ENCODE results near the gene SSH2. TPM values are rescaled to one million over a fixed set of nuclear protein-coding genes. Genes with fewer than 3 reads are reported as not detected.
A peak's percentile ranks its signal among the peaks of the same experiment; 100 is the strongest.

Gene SSH2
- polyA plus RNA-seq, 1 of the 3 experiments (the other 2 are of a cell fraction) = 8.8 TPM

- peak overlapping the region in 1 of 2 experiments; percentile 15; a peak in 2 of 4 replicates for H3K27ac ChIP-seq (ENCODE audit: low read depth in 2 of 2, low read length in 1 of 2)
- ChIA-PET POLR2A (no interaction called here), CTCF (interaction anchor here (0.8 to 1.6 kb wide), 3 partner anchors 12 to 75 kb away, joined by 3 to 4 read pairs (median 3); no protein-coding TSS in a partner anchor)
- no peaks in the 10 kb centered on the region for H3K9me3 ChIP-seq
- H3K4me3 ChIP-seq (ENCODE audit: low read depth in 2 of 2, low read length in 1 of 2) = no peak overlapping the region
- WGBS (ENCODE audit: low lambda C conversion rate) = 88% methylated on average over 1 of the region's 1 CpG
- no peak for DNase-seq
- no peak overlapping the region for H2AFZ ChIP-seq (ENCODE audit: low read depth)
- no peaks in the 10 kb centered on the region for H3K9me2 ChIP-seq
- no peaks in the 10 kb centered on the region for H3K36me3 ChIP-seq (replicated peaks in 1 of 2; ENCODE audit: control insufficient read depth in 1 of 2, insufficient read depth in 2 of 2, low read length in 1 of 2)
- H4K20me1 ChIP-seq (ENCODE audit: insufficient read depth) = no peaks in the 10 kb centered on the region
- H3F3A ChIP-seq (replicated peaks; ENCODE audit: insufficient read depth) = peaks cover 19% of the 10 kb centered on the region
- H3K4me1 ChIP-seq (ENCODE audit: control insufficient read depth in 1 of 2, insufficient read depth in 2 of 2, low read depth in 1 of 2, low read length in 1 of 2) = peaks cover 0 to 24% of the 10 kb centered on the region in 2 experiments; a peak in 2 of 4 replicates
- H3K79me2 ChIP-seq (ENCODE audit: insufficient read depth) = peaks cover 41% of the 10 kb centered on the region; the same call in 1 of the 2 replicates
- no peak for TF ChIP-seq FOSL2 (IDR thresholded peaks at IDR 0.05; ENCODE audit: borderline replicate concordance, low read depth)
- TF ChIP-seq, protein P1, sequence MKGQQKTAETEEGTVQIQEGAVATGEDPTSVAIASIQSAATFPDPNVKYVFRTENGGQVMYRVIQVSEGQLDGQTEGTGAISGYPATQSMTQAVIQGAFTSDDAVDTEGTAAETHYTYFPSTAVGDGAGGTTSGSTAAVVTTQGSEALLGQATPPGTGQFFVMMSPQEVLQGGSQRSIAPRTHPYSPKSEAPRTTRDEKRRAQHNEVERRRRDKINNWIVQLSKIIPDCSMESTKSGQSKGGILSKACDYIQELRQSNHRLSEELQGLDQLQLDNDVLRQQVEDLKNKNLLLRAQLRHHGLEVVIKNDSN (IDR thresholded peaks at IDR 0.05; ENCODE audit: borderline replicate concordance, low read depth) = no peak
- TF ChIP-seq NFIC (IDR thresholded peaks at IDR 0.05; ENCODE audit: borderline replicate concordance) = no peak
- no peak for TF ChIP-seq IRF3 (IDR thresholded peaks at IDR 0.05; ENCODE audit: low read depth, low read length)
- no peak for TF ChIP-seq FOXJ3 (CRISPR knock-in tag; IDR thresholded peaks at IDR 0.05)
- TF ChIP-seq TCF12 (IDR thresholded peaks at IDR 0.05) = 0 out of 2 replicates have a peak, but pooled peaks have one; percentile 1
- TF ChIP-seq REST (IDR thresholded peaks at IDR 0.05; ENCODE audit: low read depth, low read length) = no peak
- 0 out of 2 replicates have a peak overlapping the region, but pooled peaks have one; percentile 2 for H3K4me2 ChIP-seq
- H3K9ac ChIP-seq = no peak overlapping the region
- no peaks in the 10 kb centered on the region for H3K27me3 ChIP-seq (ENCODE audit: insufficient read depth)
Measured at GRCh38 chr17:29855686-29856085, 74.3 kb downstream of the SSH2 start.

DNA sequence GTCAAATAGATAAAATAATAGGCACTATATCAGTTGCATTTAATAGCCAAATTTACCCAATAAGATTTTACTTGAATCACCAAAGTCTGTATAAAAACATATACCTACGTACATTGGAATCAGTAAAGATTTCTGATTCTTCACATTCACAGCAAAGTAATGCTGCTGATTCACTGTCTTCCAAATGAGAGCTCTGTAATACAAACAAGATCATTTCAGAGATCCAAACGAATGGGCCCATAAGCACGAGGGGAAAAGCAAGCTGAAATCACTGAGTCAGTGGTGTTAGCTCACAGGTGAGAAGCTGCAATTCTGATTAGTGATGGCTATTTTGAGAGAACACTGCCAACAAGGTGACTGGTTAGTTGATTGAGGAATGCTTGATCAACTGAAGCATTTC, 81.3 kb downstream of the SSH2 start:
- WGBS (ENCODE audit: low lambda C conversion rate) = 84% methylated on average over 3 of the region's 3 CpGs
- Histone ChIP-seq H3K9me2 (no peaks in the 10 kb centered on the region), H2AFZ (ENCODE audit: low read depth) (no peak overlapping the region), H3K4me2 (no peak overlapping the region), H3K9ac (no peak overlapping the region), H3F3A (replicated peaks; ENCODE audit: insufficient read depth) (peaks cover 10% of the 10 kb centered on the region), H4K20me1 (ENCODE audit: insufficient read depth) (no peaks in the 10 kb centered on the region), H3K27me3 (ENCODE audit: insufficient read depth) (no peaks in the 10 kb centered on the region), H3K4me3 (ENCODE audit: low read depth in 2 of 2, low read length in 1 of 2) (no peak overlapping the region), H3K36me3 (replicated peaks in 1 of 2; ENCODE audit: control insufficient read depth in 1 of 2, insufficient read depth in 2 of 2, low read length in 1 of 2) (no peaks in the 10 kb centered on the region), H3K27ac (ENCODE audit: low read depth in 2 of 2, low read length in 1 of 2) (peak overlapping the region in 1 of 2 experiments; percentile 25; a peak in 2 of 4 replicates), H3K9me3 (no peaks in the 10 kb centered on the region), H3K79me2 (ENCODE audit: insufficient read depth) (peaks cover 22% of the 10 kb centered on the region; the same call in 1 of the 2 replicates), H3K4me1 (ENCODE audit: control insufficient read depth in 1 of 2, insufficient read depth in 2 of 2, low read depth in 1 of 2, low read length in 1 of 2) (peaks cover 11 to 20% of the 10 kb centered on the region in 2 experiments; a peak in 2 of 4 replicates)
- ChIA-PET POLR2A (no interaction called here), CTCF (interaction anchor here (0.9 to 2.6 kb wide), 2 partner anchors 20 to 1249 kb away, joined by 4 to 7 read pairs; no protein-coding TSS in a partner anchor)
- DNase-seq = no peak
- TF ChIP-seq TAF1 (IDR thresholded peaks at IDR 0.05; ENCODE audit: borderline replicate concordance, low read depth, low read length) = no peak
- no peak for TF ChIP-seq MXI1 (IDR thresholded peaks at IDR 0.05; ENCODE audit: low read depth, low read length)
- TF ChIP-seq ELF1 (IDR thresholded peaks at IDR 0.05) = no peak
- TF ChIP-seq IRF3 (IDR thresholded peaks at IDR 0.05; ENCODE audit: low read depth, low read length) = no peak
- TF ChIP-seq FOSL2 (IDR thresholded peaks at IDR 0.05; ENCODE audit: borderline replicate concordance, low read depth) = no peak
- no peak for TF ChIP-seq EZH2phosphoT487 (IDR thresholded peaks at IDR 0.05; ENCODE audit: borderline replicate concordance, low read depth)
- no peak for TF ChIP-seq NFIC (IDR thresholded peaks at IDR 0.05; ENCODE audit: borderline replicate concordance)

Measured in SK-N-SH (cell line).